ENCODE data around the gene KLF6.

The KLF6 gene

DNA sequence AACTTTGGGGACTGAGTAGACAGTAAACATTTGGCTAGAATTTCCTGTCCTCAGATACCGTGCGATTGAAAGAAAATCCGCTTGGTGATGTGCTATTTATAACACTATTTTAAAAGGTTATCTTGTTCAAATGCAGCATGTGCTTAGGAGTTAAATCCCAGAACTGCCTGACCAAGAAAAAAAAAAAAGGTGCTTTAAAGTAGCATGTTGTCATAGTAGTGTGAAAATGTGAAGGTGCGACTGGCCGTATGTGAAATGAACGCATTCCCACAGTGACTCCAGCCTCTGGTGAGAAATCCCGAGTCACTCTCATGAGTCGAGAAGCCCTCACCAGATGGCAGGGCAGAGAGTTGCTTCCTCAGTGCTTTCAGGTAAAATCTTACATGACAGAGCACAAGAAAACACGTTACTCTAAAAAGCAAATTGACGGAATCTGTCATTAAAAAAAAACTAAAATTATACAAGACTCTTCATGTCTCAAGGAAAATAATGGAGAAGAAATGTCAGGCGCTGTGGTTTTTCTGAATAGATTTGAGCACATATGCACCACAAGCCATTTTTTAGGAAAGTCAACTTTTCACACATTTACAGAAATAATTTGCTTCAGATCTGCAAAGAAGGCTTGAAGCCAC is 18.4 kb upstream of the KLF6 start:
- H3K4me3 ChIP-seq (ENCODE audit: low read depth, low read length) = no peak overlapping the region

DNA sequence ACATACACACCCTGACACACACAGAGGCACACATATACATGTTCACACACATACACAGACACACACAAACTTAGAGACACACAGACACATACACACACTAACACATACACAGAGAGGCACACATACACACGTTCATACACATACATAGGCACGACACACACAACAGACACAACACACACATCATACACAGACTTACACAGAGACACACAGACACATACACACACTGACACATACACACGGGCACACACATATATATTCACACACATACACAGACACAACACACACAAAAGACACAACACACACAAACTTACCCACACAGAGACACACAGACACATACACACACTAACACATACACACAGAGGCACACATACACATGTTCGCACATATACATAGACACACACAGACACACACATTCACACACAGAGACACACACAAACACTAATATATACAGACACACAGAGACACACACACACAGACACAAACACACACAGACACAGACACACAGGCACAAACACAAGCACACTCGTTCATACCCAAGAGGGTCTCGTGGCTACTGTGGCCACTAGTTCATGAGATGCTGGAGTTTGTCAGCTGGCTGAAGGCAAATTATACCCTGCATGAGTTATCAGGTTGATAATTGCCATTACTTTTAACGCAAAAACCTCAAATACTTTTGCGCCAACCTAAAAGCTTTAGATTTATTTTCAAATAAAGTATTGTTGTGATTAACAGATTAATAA is 17.7 kb upstream of the KLF6 start:
- POLR2A ChIA-PET = no interaction called here
- CTCF ChIA-PET = no interaction called here
- no peak for DNase-seq (ENCODE audit: low read depth, low spot score)
- TF ChIP-seq, protein P1, sequence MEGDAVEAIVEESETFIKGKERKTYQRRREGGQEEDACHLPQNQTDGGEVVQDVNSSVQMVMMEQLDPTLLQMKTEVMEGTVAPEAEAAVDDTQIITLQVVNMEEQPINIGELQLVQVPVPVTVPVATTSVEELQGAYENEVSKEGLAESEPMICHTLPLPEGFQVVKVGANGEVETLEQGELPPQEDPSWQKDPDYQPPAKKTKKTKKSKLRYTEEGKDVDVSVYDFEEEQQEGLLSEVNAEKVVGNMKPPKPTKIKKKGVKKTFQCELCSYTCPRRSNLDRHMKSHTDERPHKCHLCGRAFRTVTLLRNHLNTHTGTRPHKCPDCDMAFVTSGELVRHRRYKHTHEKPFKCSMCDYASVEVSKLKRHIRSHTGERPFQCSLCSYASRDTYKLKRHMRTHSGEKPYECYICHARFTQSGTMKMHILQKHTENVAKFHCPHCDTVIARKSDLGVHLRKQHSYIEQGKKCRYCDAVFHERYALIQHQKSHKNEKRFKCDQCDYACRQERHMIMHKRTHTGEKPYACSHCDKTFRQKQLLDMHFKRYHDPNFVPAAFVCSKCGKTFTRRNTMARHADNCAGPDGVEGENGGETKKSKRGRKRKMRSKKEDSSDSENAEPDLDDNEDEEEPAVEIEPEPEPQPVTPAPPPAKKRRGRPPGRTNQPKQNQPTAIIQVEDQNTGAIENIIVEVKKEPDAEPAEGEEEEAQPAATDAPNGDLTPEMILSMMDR (IDR thresholded peaks at IDR 0.05; ENCODE audit: insufficient read depth, low read length, missing control alignments) = no peak
- no peak overlapping the region for H3K4me3 ChIP-seq (ENCODE audit: low read depth, low read length)

More for the DNA sequence above, 18.4 kb upstream of the KLF6 start:
- POLR2A ChIA-PET = no interaction called here
- CTCF ChIA-PET = no interaction called here
- no peak for DNase-seq (ENCODE audit: low read depth, low spot score)
- TF ChIP-seq, protein P1 (IDR thresholded peaks at IDR 0.05; ENCODE audit: insufficient read depth, low read length, missing control alignments) = no peak

DNA sequence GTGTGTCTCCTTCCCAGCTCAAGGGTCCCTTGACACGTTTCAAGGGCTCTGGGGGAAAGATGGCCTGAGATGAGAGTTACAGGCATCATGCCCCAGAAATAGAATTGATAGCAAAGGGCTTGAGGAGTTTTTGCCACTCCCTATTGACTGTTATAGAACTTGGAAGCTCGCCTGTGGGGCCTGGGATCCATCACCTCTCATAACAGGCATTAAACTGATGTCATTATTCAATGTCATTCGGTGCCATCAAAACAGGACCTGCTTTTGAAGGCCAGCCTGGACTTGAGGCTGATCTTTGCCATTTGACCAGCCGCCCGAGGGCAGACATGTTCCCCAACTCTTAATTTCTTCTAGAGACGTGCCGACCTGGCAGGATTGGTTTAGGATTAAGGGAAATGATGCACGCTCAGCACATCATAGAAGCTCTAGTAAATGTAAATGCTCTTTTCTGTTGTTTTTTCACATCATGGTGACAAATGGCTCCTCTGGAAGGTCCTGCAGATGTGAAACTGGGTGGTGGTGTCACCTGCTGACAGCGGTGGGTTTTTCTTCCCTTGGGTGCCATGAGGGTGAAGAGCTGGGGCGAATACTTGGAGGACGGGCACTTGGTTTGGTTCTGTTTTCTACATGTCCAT is 16.7 kb upstream of the KLF6 start:
- POLR2A ChIA-PET = no interaction called here
- no peak overlapping the region for H3K4me3 ChIP-seq (ENCODE audit: low read depth, low read length)
- CTCF ChIA-PET = no interaction called here
- TF ChIP-seq, protein P1 (IDR thresholded peaks at IDR 0.05; ENCODE audit: insufficient read depth, low read length, missing control alignments) = no peak
- no peak for DNase-seq (ENCODE audit: low read depth, low spot score)

DNA sequence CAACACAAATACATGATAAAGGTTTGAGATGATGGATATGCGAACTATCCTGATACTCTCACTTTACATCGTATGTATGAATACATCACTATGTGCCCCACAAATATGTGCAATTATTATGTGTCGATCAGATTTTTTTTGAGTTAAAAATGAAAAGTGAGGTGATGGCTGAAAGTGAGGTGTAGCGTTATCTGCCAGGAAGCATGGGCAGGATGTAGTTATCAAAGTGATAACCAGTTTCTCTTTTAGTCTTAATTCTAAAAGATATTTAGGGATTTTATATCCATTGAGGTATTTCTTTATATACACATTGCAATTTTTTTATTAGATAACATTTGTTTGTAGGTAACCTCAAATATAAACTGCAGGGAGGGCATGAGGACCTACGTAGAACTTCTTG is 15.6 kb upstream of the KLF6 start:
- H3K4me3 ChIP-seq (ENCODE audit: low read depth, low read length) = no peak overlapping the region
- POLR2A ChIA-PET = interaction anchor here (1.2 kb wide), 1 partner anchor 15 kb away, joined by 4 read pairs; the partner anchor contains the start of gene KLF6
- DNase-seq (ENCODE audit: low read depth, low spot score) = no peak
- TF ChIP-seq, protein P1 (IDR thresholded peaks at IDR 0.05; ENCODE audit: insufficient read depth, low read length, missing control alignments) = no peak
- CTCF ChIA-PET = interaction anchor here (0.8 kb wide), 1 partner anchor 856 kb away, joined by 3 read pairs; no protein-coding TSS in a partner anchor

DNA sequence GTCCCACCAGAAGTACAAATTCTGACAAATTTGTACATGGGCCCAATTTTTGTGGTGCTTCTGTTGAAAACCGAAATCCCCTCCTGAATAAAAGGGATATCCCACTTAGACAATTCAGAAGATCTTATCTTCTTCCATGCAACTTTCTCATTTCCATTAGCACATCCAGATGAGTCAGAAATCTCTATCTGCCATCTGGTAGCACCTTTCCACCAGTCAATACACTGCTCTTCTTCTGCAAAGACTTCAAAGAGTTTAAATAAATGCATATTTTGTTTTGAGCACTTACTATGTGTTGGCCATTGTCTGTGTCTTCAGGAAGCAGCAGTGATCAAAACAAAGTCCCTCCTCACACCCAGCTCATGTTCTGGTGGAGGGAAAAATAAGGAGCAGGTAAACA is 12.7 kb upstream of the KLF6 start:
- no peak overlapping the region for H3K4me3 ChIP-seq (ENCODE audit: low read depth, low read length)
- POLR2A ChIA-PET = interaction anchor here (1.6 kb wide), 1 partner anchor 12 kb away, joined by 4 read pairs; the partner anchor contains the start of gene KLF6
- TF ChIP-seq, protein P1 (IDR thresholded peaks at IDR 0.05; ENCODE audit: insufficient read depth, low read length, missing control alignments) = no peak
- DNase-seq (ENCODE audit: low read depth, low spot score) = no peak
- CTCF ChIA-PET = no interaction called here

DNA sequence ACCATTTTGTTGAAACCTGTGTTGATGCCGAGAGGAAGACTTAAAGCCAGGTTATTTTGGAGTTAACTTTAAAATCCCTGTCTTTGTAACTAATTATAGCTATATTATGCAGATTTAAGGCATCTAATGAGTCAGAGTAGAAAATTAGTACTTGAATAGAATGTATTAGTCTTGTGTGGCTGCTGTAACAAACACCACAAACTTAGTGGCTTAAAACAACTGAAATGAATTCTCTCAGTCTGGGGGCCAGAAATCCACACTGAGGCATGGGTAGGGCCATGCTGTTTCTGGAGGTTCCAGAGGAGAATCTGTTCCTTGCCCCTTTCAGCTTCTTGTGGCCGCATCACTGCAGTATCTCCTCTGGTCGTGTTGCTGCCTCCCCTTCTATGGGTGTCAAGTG is 8.5 kb upstream of the KLF6 start:
- no peak overlapping the region for H3K4me3 ChIP-seq (ENCODE audit: low read depth, low read length)
- CTCF ChIA-PET = no interaction called here
- no peak for DNase-seq (ENCODE audit: low read depth, low spot score)
- TF ChIP-seq, protein P1 (IDR thresholded peaks at IDR 0.05; ENCODE audit: insufficient read depth, low read length, missing control alignments) = no peak
- POLR2A ChIA-PET = no interaction called here

Data from AG04449 (cell line).